ENCODE results near the gene HEBP1.
"Not testable (repeated sequence)": the region's sequence is repeated elsewhere in the genome, so short reads cannot be mapped to it uniquely, and the experiment has no call there.

The HEBP1 gene

DNA sequence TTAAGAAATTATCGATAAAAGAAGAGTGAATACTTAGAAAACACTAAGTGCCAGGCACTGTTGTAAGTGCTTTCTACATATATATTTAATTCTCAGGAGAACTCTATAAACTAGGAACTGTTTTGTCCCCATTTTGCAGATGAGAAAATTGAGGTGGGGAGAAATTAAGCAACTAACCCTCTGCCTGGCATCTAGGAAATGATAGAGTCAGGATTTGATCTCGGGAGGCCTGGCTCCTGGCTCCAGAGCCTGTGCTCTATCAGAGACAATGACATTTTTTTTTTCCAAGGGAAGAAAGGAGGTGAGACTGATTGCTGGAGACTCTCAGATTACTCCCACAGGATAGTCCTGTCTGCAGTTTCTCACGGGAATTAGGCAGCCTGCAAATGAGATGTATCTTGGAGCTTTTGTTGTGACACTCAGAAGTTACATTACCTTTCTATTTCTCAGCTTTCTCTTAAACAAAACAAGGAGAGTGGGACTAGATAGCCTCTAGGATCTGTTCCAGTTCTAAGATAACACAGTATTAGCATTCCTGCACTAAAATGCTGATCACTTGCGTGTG lies 42.7 kb upstream of the HEBP1 start:
- DNase-seq (ENCODE audit: insufficient read length, low spot score) (no peak), FAIRE-seq (no peak)
- TF ChIP-seq, protein P1, sequence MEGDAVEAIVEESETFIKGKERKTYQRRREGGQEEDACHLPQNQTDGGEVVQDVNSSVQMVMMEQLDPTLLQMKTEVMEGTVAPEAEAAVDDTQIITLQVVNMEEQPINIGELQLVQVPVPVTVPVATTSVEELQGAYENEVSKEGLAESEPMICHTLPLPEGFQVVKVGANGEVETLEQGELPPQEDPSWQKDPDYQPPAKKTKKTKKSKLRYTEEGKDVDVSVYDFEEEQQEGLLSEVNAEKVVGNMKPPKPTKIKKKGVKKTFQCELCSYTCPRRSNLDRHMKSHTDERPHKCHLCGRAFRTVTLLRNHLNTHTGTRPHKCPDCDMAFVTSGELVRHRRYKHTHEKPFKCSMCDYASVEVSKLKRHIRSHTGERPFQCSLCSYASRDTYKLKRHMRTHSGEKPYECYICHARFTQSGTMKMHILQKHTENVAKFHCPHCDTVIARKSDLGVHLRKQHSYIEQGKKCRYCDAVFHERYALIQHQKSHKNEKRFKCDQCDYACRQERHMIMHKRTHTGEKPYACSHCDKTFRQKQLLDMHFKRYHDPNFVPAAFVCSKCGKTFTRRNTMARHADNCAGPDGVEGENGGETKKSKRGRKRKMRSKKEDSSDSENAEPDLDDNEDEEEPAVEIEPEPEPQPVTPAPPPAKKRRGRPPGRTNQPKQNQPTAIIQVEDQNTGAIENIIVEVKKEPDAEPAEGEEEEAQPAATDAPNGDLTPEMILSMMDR (IDR thresholded peaks at IDR 0.05; ENCODE audit: insufficient read depth, missing control alignments): no peak

DNA sequence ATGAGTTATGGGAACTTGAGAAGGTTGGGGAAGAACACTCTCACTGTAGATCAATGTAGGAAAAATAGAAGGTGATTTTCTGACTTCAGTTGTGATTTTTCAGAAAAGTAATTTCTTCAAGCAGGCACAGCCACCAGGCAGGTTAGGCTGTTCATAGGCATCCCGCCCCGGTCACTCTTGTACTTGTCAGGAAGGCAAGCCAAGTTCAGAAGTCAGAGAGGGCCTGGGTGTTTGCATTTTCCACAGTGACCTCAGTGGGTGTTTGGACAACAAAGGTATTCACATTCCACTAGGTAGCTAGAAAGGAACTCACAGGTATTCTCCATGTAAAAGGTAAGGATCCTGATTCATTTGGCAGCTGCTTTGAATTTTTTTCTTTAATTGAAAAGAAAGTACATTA lies 41.2 kb upstream of the HEBP1 start:
- FAIRE-seq: no peak
- DNase-seq (ENCODE audit: insufficient read length, low spot score): no peak
- TF ChIP-seq, protein P1 (IDR thresholded peaks at IDR 0.05; ENCODE audit: insufficient read depth, missing control alignments): no peak

DNA sequence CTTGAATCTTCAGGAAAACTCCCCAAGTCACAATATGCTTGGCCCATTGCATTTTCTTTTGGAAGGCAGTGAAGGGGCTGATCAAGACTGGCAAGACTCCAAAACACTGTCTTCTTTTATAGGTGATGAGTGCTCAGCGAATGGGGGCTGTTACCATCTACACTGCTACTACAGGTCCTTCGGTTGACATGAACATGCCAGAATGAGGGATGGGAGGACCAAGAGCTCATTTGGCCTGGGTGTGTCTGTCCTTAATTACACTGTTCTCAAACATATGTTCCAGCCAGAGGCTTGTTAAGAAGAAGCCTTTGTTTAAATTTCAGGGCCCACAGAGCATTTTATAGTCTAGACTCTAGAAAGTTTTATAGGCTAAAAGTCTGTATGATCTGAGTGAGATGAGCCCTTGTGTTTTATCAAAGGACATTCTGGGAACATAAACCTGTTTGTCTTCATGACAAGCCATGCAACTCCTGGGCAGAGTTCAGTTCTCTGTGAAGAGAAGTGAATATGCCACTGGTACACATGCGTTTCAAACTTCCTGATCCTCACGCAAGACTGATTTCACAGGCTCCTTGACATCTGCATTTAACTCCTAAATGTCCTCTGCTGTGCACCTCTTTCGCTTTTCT lies 39.4 kb upstream of the HEBP1 start:
- TF ChIP-seq, protein P1 (IDR thresholded peaks at IDR 0.05; ENCODE audit: insufficient read depth, missing control alignments): no peak
- FAIRE-seq: no peak
- DNase-seq (ENCODE audit: insufficient read length, low spot score): no peak

DNA sequence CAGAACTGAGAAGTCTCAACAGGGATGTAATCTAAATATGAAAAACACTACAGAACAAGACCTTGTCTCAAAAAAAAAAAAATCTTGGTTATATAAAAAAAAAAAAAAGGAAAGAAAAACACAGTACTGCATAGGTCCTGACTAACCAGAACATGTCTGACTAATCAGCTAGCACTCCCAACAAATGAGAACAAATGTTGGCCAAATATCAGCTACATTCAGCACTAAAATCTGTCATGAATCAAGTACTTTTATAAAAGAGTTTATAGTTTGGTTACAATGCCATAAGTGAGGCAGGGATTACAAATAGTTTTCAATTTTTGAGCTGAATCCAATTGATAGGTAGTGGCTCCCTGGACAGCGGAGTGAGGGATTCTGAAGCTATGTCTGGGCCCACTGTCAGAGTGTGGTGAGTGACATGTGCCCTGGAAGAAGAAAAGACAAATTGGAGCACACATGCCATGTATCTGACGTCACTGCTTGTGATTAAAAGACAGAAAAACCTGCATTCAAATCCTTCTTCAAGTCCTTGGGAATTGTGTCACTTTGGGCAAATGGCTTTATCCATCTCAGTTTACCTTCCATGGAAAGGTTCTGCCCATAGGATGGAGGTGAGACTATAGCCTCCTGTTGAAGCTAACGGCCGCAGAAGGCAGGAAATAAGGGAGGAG lies 38.6 kb upstream of the HEBP1 start:
- TF ChIP-seq, protein P1 (IDR thresholded peaks at IDR 0.05; ENCODE audit: insufficient read depth, missing control alignments): no peak
- DNase-seq (ENCODE audit: insufficient read length, low spot score): no peak
- FAIRE-seq: no peak

DNA sequence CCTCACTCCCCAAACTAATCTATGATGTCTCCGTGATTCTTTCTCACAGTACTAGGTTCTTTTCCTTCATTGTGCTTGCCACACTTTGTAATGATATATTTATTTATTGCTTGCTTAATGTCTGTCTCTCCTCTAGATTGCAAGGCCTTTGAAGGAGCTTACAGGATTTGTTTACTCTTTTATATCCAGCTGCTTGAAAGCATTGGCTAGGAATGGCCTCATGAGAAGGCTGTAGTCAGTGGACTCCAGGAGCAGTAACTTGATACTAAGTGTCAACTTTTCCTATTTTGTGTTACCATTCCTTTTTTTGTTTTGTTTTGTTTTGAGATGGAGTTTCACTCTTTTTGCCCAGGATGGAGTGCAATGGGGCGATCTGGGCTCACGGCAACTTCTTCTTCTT lies 36.8 kb upstream of the HEBP1 start:
- no peak for DNase-seq (ENCODE audit: insufficient read length, low spot score)
- TF ChIP-seq, protein P1 (IDR thresholded peaks at IDR 0.05; ENCODE audit: insufficient read depth, missing control alignments): no peak
- no peak for FAIRE-seq

DNA sequence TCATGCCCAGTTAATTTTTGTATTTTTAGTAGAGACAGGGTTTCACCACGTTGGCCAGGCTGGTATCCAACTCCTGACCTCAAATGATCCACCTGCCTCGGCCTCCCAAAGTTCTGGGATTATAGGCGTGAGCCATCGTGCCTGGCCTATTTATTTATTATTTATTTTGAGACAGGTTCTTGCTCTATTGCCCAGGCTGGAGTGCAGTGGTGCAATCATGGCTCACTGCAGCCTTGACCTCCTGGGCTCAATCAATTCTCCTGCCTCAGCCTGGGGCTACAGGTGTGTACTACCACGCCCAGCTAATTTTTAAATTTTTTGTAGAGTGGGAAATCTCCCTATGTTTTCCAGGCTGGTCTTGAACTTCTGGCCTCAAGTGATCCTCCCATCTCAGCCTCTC lies 35.3 kb upstream of the HEBP1 start:
- not testable (repeated sequence) for FAIRE-seq; DNase-seq (ENCODE audit: insufficient read length, low spot score)

DNA sequence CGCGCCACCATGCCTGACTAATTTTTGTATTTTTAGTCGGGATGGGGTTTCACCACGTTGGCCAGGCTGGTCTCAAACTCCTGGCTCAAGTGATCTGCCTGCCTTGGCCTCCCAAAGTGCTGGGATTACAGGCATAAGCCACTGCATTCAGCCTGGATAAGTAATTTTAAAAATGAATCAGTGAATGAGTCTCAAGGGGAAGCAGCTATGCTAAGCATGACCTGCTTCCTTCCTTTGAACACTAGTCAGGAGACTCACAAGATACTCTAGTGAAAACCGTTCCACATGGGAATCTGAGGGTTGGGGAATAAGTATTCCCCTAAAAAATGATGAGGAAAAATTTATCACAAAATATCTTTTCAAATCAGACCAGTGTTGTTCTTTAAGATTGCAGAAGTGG lies 33.4 kb upstream of the HEBP1 start:
- no peak for DNase-seq (ENCODE audit: insufficient read length, low spot score)
- TF ChIP-seq, protein P1 (IDR thresholded peaks at IDR 0.05; ENCODE audit: insufficient read depth, missing control alignments): no peak
- FAIRE-seq: no peak

Data from D721Med (cell line).